Karpas-422 (cell line): ENCODE measurements around the gene NR3C1. TPM values are rescaled to one million over a fixed set of nuclear protein-coding genes. Genes with fewer than 3 reads are reported as not detected.

ENCODE experiments used
- DNase-seq: peaks from one replicate; pipeline ENCODE4 v3.0.0-alpha.2; 2015
- H2AFZ ChIP-seq: fragments of 200-600 bp; sonication (generic); 2 replicates; pipeline ENCODE4 v1.6.1; 2014; ENCODE audit warnings: antibody characterized with exemption, low read length, mixed read lengths
- H3K27ac ChIP-seq: fragments of 200-600 bp; sonication (generic); 2 replicates; pipeline ENCODE4 v1.5.1; 2014; ENCODE audit warnings: mild to moderate bottlenecking, low read length, moderate library complexity
- H3K27me3 ChIP-seq: fragments of 200-600 bp; sonication (generic); 2 replicates; pipeline ENCODE4 v1.6.1; 2014; ENCODE audit warnings: low read length, mixed read lengths
- H3K36me3 ChIP-seq: fragments of 200-600 bp; sonication (generic); 2 replicates; pipeline ENCODE4 v1.6.1; 2014; ENCODE audit warnings: low read length, mixed read lengths; ENCODE audit not compliant: insufficient read depth
- H3K4me1 ChIP-seq: fragments of 200-600 bp; sonication (generic); 2 replicates; pipeline ENCODE4 v1.6.1; 2014; ENCODE audit warnings: mild to moderate bottlenecking, low read length, mixed read lengths
- H3K4me2 ChIP-seq: fragments of 200-600 bp; sonication (generic); 2 replicates; pipeline ENCODE4 v1.6.1; 2014; ENCODE audit warnings: low read length, low read depth, mild to moderate bottlenecking; ENCODE audit not compliant: poor library complexity, severe bottlenecking
- H3K4me3 ChIP-seq: fragments of 200-600 bp; sonication (generic); 2 replicates; pipeline ENCODE4 v1.5.1; 2014; ENCODE audit warnings: mild to moderate bottlenecking, antibody characterized with exemption, low read length, mixed read lengths
- H3K79me2 ChIP-seq: fragments of 200-600 bp; sonication (generic); 2 replicates; pipeline ENCODE4 v1.6.1; 2014; ENCODE audit warnings: mild to moderate bottlenecking, low read length, mixed read lengths
- H3K9ac ChIP-seq: fragments of 200-600 bp; sonication (generic); 2 replicates; pipeline ENCODE4 v1.6.0; 2014; ENCODE audit warnings: low read length
- H3K9me2 ChIP-seq: fragments of 200-600 bp; sonication (generic), shearing (Covaris generic); replicated peaks from 2 replicates; pipeline ENCODE4 v1.6.0; 2014; ENCODE audit warnings: mild to moderate bottlenecking, low read length, moderate library complexity; ENCODE audit not compliant: insufficient read depth
- H3K9me3 ChIP-seq: fragments of 300-700, 200-600 bp; sonication (generic); 2 replicates; pipeline ENCODE4 v1.6.1; 2014; ENCODE audit warnings: low read length, mixed read lengths
- H4K20me1 ChIP-seq: fragments of 200-600 bp; sonication (generic); 2 replicates; pipeline ENCODE4 v1.6.1; 2014; ENCODE audit warnings: mild to moderate bottlenecking, antibody characterized with exemption, low read length, low read depth; ENCODE audit not compliant: insufficient read depth
- total RNA-seq: library from RNA; depleted of rRNA; stranded (reverse); fragments of >200 nt; shearing (Covaris generic); gene quantifications from 2 replicates; pipeline ENCODE4 v1.2.3, GENCODE V29; 2014; ENCODE audit warnings: low replicate concordance; rRNA removed

Gene NR3C1
- total RNA-seq = 189 and 364 TPM in 2 replicates

- peak within 1 kb of the TSS; percentile 92 for H3K9ac ChIP-seq
- H3K4me3 ChIP-seq = peak within 1 kb of the TSS; percentile 78
- peaks cover 69% of the 10 kb centered on the region for H3K79me2 ChIP-seq
- H3K36me3 ChIP-seq = peaks cover 19% of the 10 kb centered on the region
- no peaks in the 10 kb centered on the region for H3K9me2 ChIP-seq
- H3K9me3 ChIP-seq = no peaks in the 10 kb centered on the region
- peak within 1 kb of the TSS; percentile 96 for H3K4me2 ChIP-seq
- no peak within 1 kb of the TSS for H2AFZ ChIP-seq
- peak; percentile 95 for DNase-seq
- H4K20me1 ChIP-seq = no peaks in the 10 kb centered on the region; the same call in 1 of the 2 replicates
- peaks cover 45% of the 10 kb centered on the region for H3K4me1 ChIP-seq
- no peaks in the 10 kb centered on the region for H3K27me3 ChIP-seq
- H3K27ac ChIP-seq = peak within 1 kb of the TSS; percentile 98
Observed at GRCh38 chr5:143403593-143404415, at the start of gene NR3C1. TSS of gene NR3C1 (minus strand) at chr5:143403686. CDS start at chr5:143400839, 2,847 bp downstream.

GRCh38 chr5:143449772-143450171 lies 46.3 kb upstream of the NR3C1 start:
- H3K79me2 ChIP-seq = no peaks in the 10 kb centered on the region
- H4K20me1 ChIP-seq = no peaks in the 10 kb centered on the region
- H3K4me1 ChIP-seq = peaks cover 51% of the 10 kb centered on the region
- no peaks in the 10 kb centered on the region for H3K9me2 ChIP-seq
- H3K9me3 ChIP-seq = no peaks in the 10 kb centered on the region
- no peak overlapping the region for H3K4me3 ChIP-seq
- H3K9ac ChIP-seq = no peak overlapping the region
- H3K4me2 ChIP-seq = no peak overlapping the region
- no peak overlapping the region for H3K27ac ChIP-seq
- no peak for DNase-seq
- no peaks in the 10 kb centered on the region for H3K36me3 ChIP-seq
- no peaks in the 10 kb centered on the region for H3K27me3 ChIP-seq
- H2AFZ ChIP-seq = 0 out of 2 replicates have a peak overlapping the region, but pooled peaks have one; percentile 62

GRCh38 chr5:143448518-143448917 lies 45.0 kb upstream of the NR3C1 start:
- peak; percentile 70 for DNase-seq
- no peak overlapping the region for H3K4me3 ChIP-seq
- H3K4me2 ChIP-seq = no peak overlapping the region
- peak overlapping the region; percentile 85 for H3K27ac ChIP-seq
- H3K9me3 ChIP-seq = no peaks in the 10 kb centered on the region
- H4K20me1 ChIP-seq = no peaks in the 10 kb centered on the region
- H3K36me3 ChIP-seq = no peaks in the 10 kb centered on the region
- no peaks in the 10 kb centered on the region for H3K9me2 ChIP-seq
- H3K27me3 ChIP-seq = no peaks in the 10 kb centered on the region
- H3K4me1 ChIP-seq = peaks cover 53% of the 10 kb centered on the region
- no peak overlapping the region for H3K9ac ChIP-seq
- H3K79me2 ChIP-seq = no peaks in the 10 kb centered on the region
- H2AFZ ChIP-seq = peak overlapping the region; percentile 75; the same call in 1 of the 2 replicates

- Histone ChIP-seq H3K27ac (peak overlapping the region; percentile 85), H3K27me3 (no peaks in the 10 kb centered on the region), H3K36me3 (no peaks in the 10 kb centered on the region), H3K9me3 (no peaks in the 10 kb centered on the region), H3K4me1 (peaks cover 57% of the 10 kb centered on the region), H4K20me1 (no peaks in the 10 kb centered on the region), H2AFZ (peak overlapping the region; percentile 75), H3K4me2 (no peak overlapping the region), H3K4me3 (no peak overlapping the region), H3K9me2 (no peaks in the 10 kb centered on the region), H3K9ac (no peak overlapping the region), H3K79me2 (no peaks in the 10 kb centered on the region)
- DNase-seq = no peak
Observed at GRCh38 chr5:143447983-143448382, 44.5 kb upstream of the NR3C1 start.

GRCh38 chr5:143446535-143447226 lies 43.2 kb upstream of the NR3C1 start:
- DNase-seq = peak; percentile 52
- H3K79me2 ChIP-seq = no peaks in the 10 kb centered on the region
- H3K4me3 ChIP-seq = no peak overlapping the region
- H2AFZ ChIP-seq = peak overlapping the region; percentile 75
- H4K20me1 ChIP-seq = no peaks in the 10 kb centered on the region
- H3K9me2 ChIP-seq = no peaks in the 10 kb centered on the region
- no peaks in the 10 kb centered on the region for H3K9me3 ChIP-seq
- H3K27ac ChIP-seq = peak overlapping the region; percentile 85
- no peaks in the 10 kb centered on the region for H3K27me3 ChIP-seq
- H3K4me1 ChIP-seq = peaks cover 70% of the 10 kb centered on the region
- H3K4me2 ChIP-seq = peak overlapping the region; percentile 64
- H3K9ac ChIP-seq = no peak overlapping the region; the same call in 1 of the 2 replicates
- H3K36me3 ChIP-seq = no peaks in the 10 kb centered on the region

GRCh38 chr5:143445776-143446175 lies 42.3 kb upstream of the NR3C1 start:
- no peaks in the 10 kb centered on the region for H4K20me1 ChIP-seq
- H3K4me3 ChIP-seq = peak overlapping the region; percentile 22
- no peaks in the 10 kb centered on the region for H3K27me3 ChIP-seq
- H3K9ac ChIP-seq = peak overlapping the region; percentile 55
- peaks cover 78% of the 10 kb centered on the region for H3K4me1 ChIP-seq
- peak; percentile 88 for DNase-seq
- peak overlapping the region; percentile 85 for H3K27ac ChIP-seq
- H3K9me2 ChIP-seq = no peaks in the 10 kb centered on the region
- no peaks in the 10 kb centered on the region for H3K79me2 ChIP-seq
- no peaks in the 10 kb centered on the region for H3K36me3 ChIP-seq
- H3K9me3 ChIP-seq = no peaks in the 10 kb centered on the region
- H2AFZ ChIP-seq = peak overlapping the region; percentile 66
- H3K4me2 ChIP-seq = peak overlapping the region; percentile 64

GRCh38 chr5:143443330-143443729 lies 39.8 kb upstream of the NR3C1 start:
- H3K9me2 ChIP-seq = no peaks in the 10 kb centered on the region
- H4K20me1 ChIP-seq = no peaks in the 10 kb centered on the region
- H3K27me3 ChIP-seq = no peaks in the 10 kb centered on the region
- no peak overlapping the region for H3K9ac ChIP-seq
- H3K4me1 ChIP-seq = peaks cover 75% of the 10 kb centered on the region
- no peak overlapping the region for H3K4me2 ChIP-seq
- no peaks in the 10 kb centered on the region for H3K79me2 ChIP-seq
- no peak overlapping the region for H3K4me3 ChIP-seq
- peak; percentile 46 for DNase-seq
- H2AFZ ChIP-seq = peak overlapping the region; percentile 69; the same call in 1 of the 2 replicates
- no peaks in the 10 kb centered on the region for H3K36me3 ChIP-seq
- H3K9me3 ChIP-seq = no peaks in the 10 kb centered on the region
- H3K27ac ChIP-seq = peak overlapping the region; percentile 76; the same call in 1 of the 2 replicates

GRCh38 chr5:143442385-143442784 lies 38.9 kb upstream of the NR3C1 start:
- Histone ChIP-seq H2AFZ (peak overlapping the region; percentile 44; the same call in 1 of the 2 replicates), H3K36me3 (no peaks in the 10 kb centered on the region), H3K9ac (no peak overlapping the region)

More at GRCh38 chr5:143442385-143442784, 38.9 kb upstream of the NR3C1 start:
- no peaks in the 10 kb centered on the region for H3K9me3 ChIP-seq
- peak overlapping the region; percentile 76 for H3K27ac ChIP-seq
- H3K79me2 ChIP-seq = no peaks in the 10 kb centered on the region
- H4K20me1 ChIP-seq = no peaks in the 10 kb centered on the region
- H3K4me1 ChIP-seq = peaks cover 72% of the 10 kb centered on the region
- no peak overlapping the region for H3K4me2 ChIP-seq
- no peak overlapping the region for H3K4me3 ChIP-seq
- no peaks in the 10 kb centered on the region for H3K27me3 ChIP-seq
- peak; percentile 42 for DNase-seq
- H3K9me2 ChIP-seq = no peaks in the 10 kb centered on the region
